ENCODE measurements around the gene SMS.

GRCh38 chrX:21944136-21944615, 3.7 kb downstream of the SMS start:
- no peak for TF ChIP-seq CTCF (IDR thresholded peaks at IDR 0.05)
- TF ChIP-seq POLR2A (IDR thresholded peaks at IDR 0.05), result no peak
- no peak for TF ChIP-seq EP300 (IDR thresholded peaks at IDR 0.05; ENCODE audit: low read depth)
- no peak for TF ChIP-seq POLR2AphosphoS5 (IDR thresholded peaks at IDR 0.05)

All from transverse colon (tissue), 4 donors.